HEK293 (cell line): ENCODE data around the gene LACTBL1.

Source experiments
- ATF2 ChIP-seq: fragments of 450-650 bp; formaldehyde crosslinking; IDR thresholded peaks from 2 replicates; pipeline ENCODE4 v1.5.1; 2016; ENCODE audit warnings: missing biosample characterization, missing genetic modification characterization, low read depth
- GFI1B ChIP-seq: fragments of 450-650 bp; formaldehyde crosslinking; IDR thresholded peaks from 2 replicates; pipeline ENCODE4 v1.5.1; 2016; ENCODE audit warnings: missing biosample characterization, missing genetic modification characterization
- HIC1 ChIP-seq: fragments of 450-650 bp; formaldehyde crosslinking; IDR thresholded peaks from 2 replicates; pipeline ENCODE4 v1.5.1; 2016; ENCODE audit warnings: missing biosample characterization, missing genetic modification characterization
- KLF9 ChIP-seq: fragments of 450-650 bp; formaldehyde crosslinking; IDR thresholded peaks from 2 replicates; pipeline ENCODE4 v1.5.1; 2016; ENCODE audit warnings: missing biosample characterization, missing genetic modification characterization, low read depth
- MZF1 ChIP-seq: fragments of 450-650 bp; formaldehyde crosslinking; IDR thresholded peaks from 2 replicates; pipeline ENCODE4 v1.5.1; 2017; ENCODE audit warnings: missing biosample characterization, missing genetic modification characterization, borderline replicate concordance
- RBAK ChIP-seq: fragments of 450-650 bp; formaldehyde crosslinking; IDR thresholded peaks from 2 replicates; pipeline ENCODE4 v1.5.1; 2016; ENCODE audit warnings: missing biosample characterization, missing genetic modification characterization
- SP2 ChIP-seq: fragments of 450-650 bp; formaldehyde crosslinking; IDR thresholded peaks from 2 replicates; pipeline ENCODE4 v1.5.1; 2016; ENCODE audit warnings: missing biosample characterization, missing genetic modification characterization
- ZBTB44 ChIP-seq: fragments of 450-650 bp; IDR thresholded peaks from 2 replicates; pipeline ENCODE4 v1.5.1; 2018; ENCODE audit warnings: missing biosample characterization, mild to moderate bottlenecking, missing genetic modification characterization
- ZNF157 ChIP-seq: fragments of 450-650 bp; formaldehyde crosslinking; IDR thresholded peaks from 2 replicates; pipeline ENCODE4 v1.5.1; 2016; ENCODE audit warnings: missing biosample characterization, missing genetic modification characterization
- ZNF19 ChIP-seq: fragments of 450-650 bp; formaldehyde crosslinking; IDR thresholded peaks from 2 replicates; pipeline ENCODE4; 2016; ENCODE audit warnings: missing biosample characterization, missing genetic modification characterization, low read depth
- ZNF2 ChIP-seq: fragments of 450-650 bp; formaldehyde crosslinking; IDR thresholded peaks from 2 replicates; pipeline ENCODE4 v1.5.1; 2016; ENCODE audit warnings: missing biosample characterization, missing genetic modification characterization
- ZNF335 ChIP-seq: fragments of 450-650 bp; formaldehyde crosslinking; conservative IDR thresholded peaks from 2 replicates; pipeline ENCODE4 v1.5.1; 2016; ENCODE audit warnings: missing biosample characterization, missing genetic modification characterization
- ZNF350 ChIP-seq: fragments of 450-650 bp; formaldehyde crosslinking; IDR thresholded peaks from 2 replicates; pipeline ENCODE4 v1.5.0; 2017; ENCODE audit warnings: missing biosample characterization, mild to moderate bottlenecking, missing genetic modification characterization
- ZNF510 ChIP-seq: fragments of 450-650 bp; formaldehyde crosslinking; IDR thresholded peaks from 2 replicates; pipeline ENCODE4 v1.5.1; 2018; ENCODE audit warnings: mild to moderate bottlenecking, missing genetic modification characterization, missing biosample characterization; ENCODE audit not compliant: insufficient replicate concordance
- ZNF548 ChIP-seq: fragments of 450-650 bp; formaldehyde crosslinking; IDR thresholded peaks from 2 replicates; pipeline ENCODE4 v1.5.1; 2016; ENCODE audit warnings: missing biosample characterization, missing genetic modification characterization
- ZNF629 ChIP-seq: fragments of 450-650 bp; formaldehyde crosslinking; IDR thresholded peaks from 2 replicates; pipeline ENCODE4 v1.5.1; 2017; ENCODE audit warnings: missing biosample characterization, missing genetic modification characterization
- ZNF639 ChIP-seq: fragments of 450-650 bp; formaldehyde crosslinking; IDR thresholded peaks from 2 replicates; pipeline ENCODE4 v1.5.1; 2016; ENCODE audit warnings: missing biosample characterization, missing genetic modification characterization
- ZNF670 ChIP-seq: fragments of 450-650 bp; formaldehyde crosslinking; IDR thresholded peaks from 2 replicates; pipeline ENCODE4 v1.5.1; 2016; ENCODE audit warnings: missing biosample characterization, missing genetic modification characterization, low read depth
- ZNF777 ChIP-seq: fragments of 450-650 bp; formaldehyde crosslinking; IDR thresholded peaks from 2 replicates; pipeline ENCODE4 v1.5.1; 2017; ENCODE audit warnings: missing biosample characterization, missing genetic modification characterization, borderline replicate concordance
- ZSCAN16 ChIP-seq: fragments of 450-650 bp; formaldehyde crosslinking; IDR thresholded peaks from 2 replicates; pipeline ENCODE4 v1.5.1; 2016; ENCODE audit warnings: missing biosample characterization, missing genetic modification characterization
- TF ChIP-seq, protein P1 (sequence below): fragments of 450-650 bp; formaldehyde crosslinking; IDR thresholded peaks from 2 replicates; pipeline ENCODE4 v1.5.1; 2016; ENCODE audit warnings: missing biosample characterization, missing genetic modification characterization
- TF ChIP-seq, protein P2 (sequence below): fragments of 450-650 bp; formaldehyde crosslinking; IDR thresholded peaks from 2 replicates; pipeline ENCODE4 v1.5.1; 2016; ENCODE audit warnings: missing biosample characterization, missing genetic modification characterization
- TF ChIP-seq, protein P3 (sequence below): fragments of 450-650 bp; formaldehyde crosslinking; IDR thresholded peaks from 2 replicates; pipeline ENCODE4 v1.5.0; 2017; ENCODE audit warnings: missing biosample characterization, missing genetic modification characterization, borderline replicate concordance
- TF ChIP-seq, protein P4 (sequence below): fragments of 450-650 bp; formaldehyde crosslinking; IDR thresholded peaks from 2 replicates; pipeline ENCODE4 v1.5.1; 2016; ENCODE audit warnings: missing biosample characterization, missing genetic modification characterization

Gene LACTBL1

GRCh38 chr1:23019094-23019862 is 46.6 kb upstream of the LACTBL1 start, which contains the start of gene KDM1A (continued):
- TF ChIP-seq ATF2 (tag by site-specific recombination) (no peak), SP2 (tag by site-specific recombination) (peak; percentile 65), ZNF350 (tag by site-specific recombination) (no peak), ZNF670 (no peak), ZNF777 (tag by site-specific recombination) (no peak), ZNF19 (tag by site-specific recombination) (no peak), HIC1 (tag by site-specific recombination) (peak; percentile 95), ZNF2 (tag by site-specific recombination) (peak; percentile 85), ZNF629 (peak; percentile 90), ZNF335 (tag by site-specific recombination) (peak; percentile 79), ZNF548 (tag by site-specific recombination) (no peak), ZBTB44 (tag by site-specific recombination) (peak; percentile 68), ZNF510 (tag by site-specific recombination) (no peak), KLF9 (tag by site-specific recombination) (peak; percentile 92), ZNF157 (no peak), MZF1 (tag by site-specific recombination) (peak; percentile 56; the same call in 1 of the 2 replicates), RBAK (tag by site-specific recombination) (no peak), ZSCAN16 (tag by site-specific recombination) (0 out of 2 replicates have a peak, but pooled peaks have one; percentile 7), GFI1B (tag by site-specific recombination) (no peak), ZNF639 (tag by site-specific recombination) (peak; percentile 91)
- TF ChIP-seq, protein P1, sequence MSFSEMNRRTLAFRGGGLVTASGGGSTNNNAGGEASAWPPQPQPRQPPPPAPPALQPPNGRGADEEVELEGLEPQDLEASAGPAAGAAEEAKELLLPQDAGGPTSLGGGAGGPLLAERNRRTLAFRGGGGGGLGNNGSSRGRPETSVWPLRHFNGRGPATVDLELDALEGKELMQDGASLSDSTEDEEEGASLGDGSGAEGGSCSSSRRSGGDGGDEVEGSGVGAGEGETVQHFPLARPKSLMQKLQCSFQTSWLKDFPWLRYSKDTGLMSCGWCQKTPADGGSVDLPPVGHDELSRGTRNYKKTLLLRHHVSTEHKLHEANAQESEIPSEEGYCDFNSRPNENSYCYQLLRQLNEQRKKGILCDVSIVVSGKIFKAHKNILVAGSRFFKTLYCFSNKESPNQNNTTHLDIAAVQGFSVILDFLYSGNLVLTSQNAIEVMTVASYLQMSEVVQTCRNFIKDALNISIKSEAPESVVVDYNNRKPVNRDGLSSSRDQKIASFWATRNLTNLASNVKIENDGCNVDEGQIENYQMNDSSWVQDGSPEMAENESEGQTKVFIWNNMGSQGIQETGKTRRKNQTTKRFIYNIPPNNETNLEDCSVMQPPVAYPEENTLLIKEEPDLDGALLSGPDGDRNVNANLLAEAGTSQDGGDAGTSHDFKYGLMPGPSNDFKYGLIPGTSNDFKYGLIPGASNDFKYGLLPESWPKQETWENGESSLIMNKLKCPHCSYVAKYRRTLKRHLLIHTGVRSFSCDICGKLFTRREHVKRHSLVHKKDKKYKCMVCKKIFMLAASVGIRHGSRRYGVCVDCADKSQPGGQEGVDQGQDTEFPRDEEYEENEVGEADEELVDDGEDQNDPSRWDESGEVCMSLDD, result peak; percentile 62; the same call in 1 of the 2 replicates
- TF ChIP-seq, protein P2, sequence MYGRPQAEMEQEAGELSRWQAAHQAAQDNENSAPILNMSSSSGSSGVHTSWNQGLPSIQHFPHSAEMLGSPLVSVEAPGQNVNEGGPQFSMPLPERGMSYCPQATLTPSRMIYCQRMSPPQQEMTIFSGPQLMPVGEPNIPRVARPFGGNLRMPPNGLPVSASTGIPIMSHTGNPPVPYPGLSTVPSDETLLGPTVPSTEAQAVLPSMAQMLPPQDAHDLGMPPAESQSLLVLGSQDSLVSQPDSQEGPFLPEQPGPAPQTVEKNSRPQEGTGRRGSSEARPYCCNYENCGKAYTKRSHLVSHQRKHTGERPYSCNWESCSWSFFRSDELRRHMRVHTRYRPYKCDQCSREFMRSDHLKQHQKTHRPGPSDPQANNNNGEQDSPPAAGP (tag by site-specific recombination), result peak; percentile 96
- TF ChIP-seq, protein P3, sequence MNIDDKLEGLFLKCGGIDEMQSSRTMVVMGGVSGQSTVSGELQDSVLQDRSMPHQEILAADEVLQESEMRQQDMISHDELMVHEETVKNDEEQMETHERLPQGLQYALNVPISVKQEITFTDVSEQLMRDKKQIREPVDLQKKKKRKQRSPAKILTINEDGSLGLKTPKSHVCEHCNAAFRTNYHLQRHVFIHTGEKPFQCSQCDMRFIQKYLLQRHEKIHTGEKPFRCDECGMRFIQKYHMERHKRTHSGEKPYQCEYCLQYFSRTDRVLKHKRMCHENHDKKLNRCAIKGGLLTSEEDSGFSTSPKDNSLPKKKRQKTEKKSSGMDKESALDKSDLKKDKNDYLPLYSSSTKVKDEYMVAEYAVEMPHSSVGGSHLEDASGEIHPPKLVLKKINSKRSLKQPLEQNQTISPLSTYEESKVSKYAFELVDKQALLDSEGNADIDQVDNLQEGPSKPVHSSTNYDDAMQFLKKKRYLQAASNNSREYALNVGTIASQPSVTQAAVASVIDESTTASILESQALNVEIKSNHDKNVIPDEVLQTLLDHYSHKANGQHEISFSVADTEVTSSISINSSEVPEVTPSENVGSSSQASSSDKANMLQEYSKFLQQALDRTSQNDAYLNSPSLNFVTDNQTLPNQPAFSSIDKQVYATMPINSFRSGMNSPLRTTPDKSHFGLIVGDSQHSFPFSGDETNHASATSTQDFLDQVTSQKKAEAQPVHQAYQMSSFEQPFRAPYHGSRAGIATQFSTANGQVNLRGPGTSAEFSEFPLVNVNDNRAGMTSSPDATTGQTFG (tag by site-specific recombination), result peak; percentile 73; the same call in 1 of the 2 replicates
- TF ChIP-seq, protein P4, sequence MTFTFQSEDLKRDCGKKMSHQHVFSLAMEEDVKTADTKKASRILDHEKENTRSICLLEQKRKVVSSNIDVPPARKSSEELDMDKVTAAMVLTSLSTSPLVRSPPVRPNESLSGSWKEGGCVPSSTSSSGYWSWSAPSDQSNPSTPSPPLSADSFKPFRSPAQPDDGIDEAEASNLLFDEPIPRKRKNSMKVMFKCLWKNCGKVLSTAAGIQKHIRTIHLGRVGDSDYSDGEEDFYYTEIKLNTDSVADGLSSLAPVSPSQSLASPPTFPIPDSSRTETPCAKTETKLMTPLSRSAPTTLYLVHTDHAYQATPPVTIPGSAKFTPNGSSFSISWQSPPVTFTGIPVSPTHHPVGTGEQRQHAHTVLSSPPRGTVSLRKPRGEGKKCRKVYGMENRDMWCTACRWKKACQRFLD (tag by site-specific recombination), result no peak
